MM.1S (cell line): Measurements from ENCODE around the gene SFXN5.

ENCODE experiments used
- EZH2 ChIP-seq: fragments of 300-600 bp; sonication (generic); optimal IDR thresholded peaks from 2 replicates; pipeline ENCODE3; 2017; ENCODE audit warnings: low read depth, mild to moderate bottlenecking, antibody characterized with exemption, low read length, mixed read lengths
- EZH2phosphoT487 ChIP-seq: fragments of 300-600 bp; sonication (generic); IDR thresholded peaks from 2 replicates; pipeline ENCODE4 v1.6.1; 2018; ENCODE audit warnings: antibody characterized with exemption, low read length
- TF ChIP-seq, protein P1 (sequence below): fragments of 300-600 bp; sonication (generic); IDR thresholded peaks from 2 replicates; pipeline ENCODE4 v1.5.1; 2016; ENCODE audit warnings: antibody characterized with exemption, low read length, mixed read lengths

- TF ChIP-seq, protein P1, sequence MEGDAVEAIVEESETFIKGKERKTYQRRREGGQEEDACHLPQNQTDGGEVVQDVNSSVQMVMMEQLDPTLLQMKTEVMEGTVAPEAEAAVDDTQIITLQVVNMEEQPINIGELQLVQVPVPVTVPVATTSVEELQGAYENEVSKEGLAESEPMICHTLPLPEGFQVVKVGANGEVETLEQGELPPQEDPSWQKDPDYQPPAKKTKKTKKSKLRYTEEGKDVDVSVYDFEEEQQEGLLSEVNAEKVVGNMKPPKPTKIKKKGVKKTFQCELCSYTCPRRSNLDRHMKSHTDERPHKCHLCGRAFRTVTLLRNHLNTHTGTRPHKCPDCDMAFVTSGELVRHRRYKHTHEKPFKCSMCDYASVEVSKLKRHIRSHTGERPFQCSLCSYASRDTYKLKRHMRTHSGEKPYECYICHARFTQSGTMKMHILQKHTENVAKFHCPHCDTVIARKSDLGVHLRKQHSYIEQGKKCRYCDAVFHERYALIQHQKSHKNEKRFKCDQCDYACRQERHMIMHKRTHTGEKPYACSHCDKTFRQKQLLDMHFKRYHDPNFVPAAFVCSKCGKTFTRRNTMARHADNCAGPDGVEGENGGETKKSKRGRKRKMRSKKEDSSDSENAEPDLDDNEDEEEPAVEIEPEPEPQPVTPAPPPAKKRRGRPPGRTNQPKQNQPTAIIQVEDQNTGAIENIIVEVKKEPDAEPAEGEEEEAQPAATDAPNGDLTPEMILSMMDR = no peak
- TF ChIP-seq EZH2 = no peak
- TF ChIP-seq EZH2phosphoT487 = no peak
Measured at GRCh38 chr2:73091164-73091563, 19.7 kb upstream of the SFXN5 start.
